Subcutaneous adipose tissue (tissue), 4 donors: ENCODE measurements around the gene PAX3. TPM values are rescaled to one million over a fixed set of nuclear protein-coding genes. Genes with fewer than 3 reads are reported as not detected.

Experiments
- total RNA-seq, 4 donors: library from RNA; depleted of rRNA; stranded (reverse); fragments of >200 nt; gene quantifications; one replicate each; pipeline ENCODE4 v1.1.0, GENCODE V29; 2016
- TF ChIP-seq, protein P1 (sequence below): fragments of 450-650 bp; IDR thresholded peaks from one replicate; pipeline ENCODE4 v1.5.1; 2016; ENCODE audit warnings: low read depth, mild to moderate bottlenecking, control low read depth, antibody characterized with exemption, moderate library complexity

The PAX3 gene
- total RNA-seq, 4 donors from 2014 or later = 0.51 TPM; not detected in 3

DNA sequence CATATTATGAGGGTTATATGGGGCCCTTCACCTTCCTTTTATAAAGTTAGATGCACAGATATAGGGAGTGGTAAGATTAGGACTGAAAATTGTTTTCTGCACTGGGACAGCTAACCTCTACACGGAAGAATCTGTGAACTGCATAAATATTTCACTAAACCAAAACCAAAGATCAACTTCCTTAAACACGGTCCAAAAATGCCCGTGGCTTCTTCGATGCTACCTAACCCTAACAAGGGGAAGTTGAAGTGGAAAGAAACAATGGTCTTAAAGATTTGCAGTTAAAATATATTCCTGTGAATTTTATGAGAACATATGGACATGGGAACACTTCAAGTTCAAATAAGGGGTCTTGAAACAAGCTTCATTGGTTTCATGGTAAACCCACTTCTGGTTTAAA is 33.3 kb upstream of the PAX3 start:
- TF ChIP-seq, protein P1, sequence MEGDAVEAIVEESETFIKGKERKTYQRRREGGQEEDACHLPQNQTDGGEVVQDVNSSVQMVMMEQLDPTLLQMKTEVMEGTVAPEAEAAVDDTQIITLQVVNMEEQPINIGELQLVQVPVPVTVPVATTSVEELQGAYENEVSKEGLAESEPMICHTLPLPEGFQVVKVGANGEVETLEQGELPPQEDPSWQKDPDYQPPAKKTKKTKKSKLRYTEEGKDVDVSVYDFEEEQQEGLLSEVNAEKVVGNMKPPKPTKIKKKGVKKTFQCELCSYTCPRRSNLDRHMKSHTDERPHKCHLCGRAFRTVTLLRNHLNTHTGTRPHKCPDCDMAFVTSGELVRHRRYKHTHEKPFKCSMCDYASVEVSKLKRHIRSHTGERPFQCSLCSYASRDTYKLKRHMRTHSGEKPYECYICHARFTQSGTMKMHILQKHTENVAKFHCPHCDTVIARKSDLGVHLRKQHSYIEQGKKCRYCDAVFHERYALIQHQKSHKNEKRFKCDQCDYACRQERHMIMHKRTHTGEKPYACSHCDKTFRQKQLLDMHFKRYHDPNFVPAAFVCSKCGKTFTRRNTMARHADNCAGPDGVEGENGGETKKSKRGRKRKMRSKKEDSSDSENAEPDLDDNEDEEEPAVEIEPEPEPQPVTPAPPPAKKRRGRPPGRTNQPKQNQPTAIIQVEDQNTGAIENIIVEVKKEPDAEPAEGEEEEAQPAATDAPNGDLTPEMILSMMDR = no peak

DNA sequence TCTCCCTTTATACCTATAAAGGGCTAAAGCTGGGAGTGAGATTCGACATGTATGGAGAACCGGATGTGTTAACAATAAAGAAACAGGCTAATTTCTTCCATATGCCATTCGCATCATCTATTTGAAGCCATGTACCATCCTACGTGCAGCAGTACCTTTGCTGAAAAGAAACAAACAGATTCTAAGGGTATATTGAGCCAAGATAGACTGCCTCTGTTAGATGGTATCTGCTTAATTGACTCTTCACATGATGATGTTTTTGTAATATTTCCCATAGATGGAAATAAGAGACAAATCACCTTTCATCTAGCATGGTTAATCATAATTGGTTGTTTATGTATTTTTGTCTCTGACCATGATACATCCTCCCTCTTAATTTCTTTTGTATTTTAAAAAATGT is 32.1 kb upstream of the PAX3 start:
- TF ChIP-seq, protein P1 = no peak

DNA sequence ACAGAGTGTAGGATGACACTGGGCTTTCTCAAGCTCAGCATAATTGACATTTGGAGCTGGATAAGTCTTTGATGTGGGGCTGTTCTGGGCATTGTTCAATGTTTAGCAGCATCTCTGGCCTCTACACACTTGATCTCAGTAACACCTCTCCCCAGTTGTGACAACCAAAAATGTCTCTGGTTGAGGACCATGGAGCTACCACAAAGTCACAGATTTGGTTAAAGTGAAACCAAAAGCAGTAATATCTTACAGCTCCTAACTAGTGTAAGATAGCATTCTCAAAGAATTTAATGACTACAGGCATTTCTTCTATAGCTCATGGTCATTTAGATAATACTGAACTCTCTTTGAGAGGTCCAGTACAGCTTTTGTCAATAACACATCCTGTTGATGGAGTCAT is 23.4 kb upstream of the PAX3 start:
- TF ChIP-seq, protein P1 = no peak

DNA sequence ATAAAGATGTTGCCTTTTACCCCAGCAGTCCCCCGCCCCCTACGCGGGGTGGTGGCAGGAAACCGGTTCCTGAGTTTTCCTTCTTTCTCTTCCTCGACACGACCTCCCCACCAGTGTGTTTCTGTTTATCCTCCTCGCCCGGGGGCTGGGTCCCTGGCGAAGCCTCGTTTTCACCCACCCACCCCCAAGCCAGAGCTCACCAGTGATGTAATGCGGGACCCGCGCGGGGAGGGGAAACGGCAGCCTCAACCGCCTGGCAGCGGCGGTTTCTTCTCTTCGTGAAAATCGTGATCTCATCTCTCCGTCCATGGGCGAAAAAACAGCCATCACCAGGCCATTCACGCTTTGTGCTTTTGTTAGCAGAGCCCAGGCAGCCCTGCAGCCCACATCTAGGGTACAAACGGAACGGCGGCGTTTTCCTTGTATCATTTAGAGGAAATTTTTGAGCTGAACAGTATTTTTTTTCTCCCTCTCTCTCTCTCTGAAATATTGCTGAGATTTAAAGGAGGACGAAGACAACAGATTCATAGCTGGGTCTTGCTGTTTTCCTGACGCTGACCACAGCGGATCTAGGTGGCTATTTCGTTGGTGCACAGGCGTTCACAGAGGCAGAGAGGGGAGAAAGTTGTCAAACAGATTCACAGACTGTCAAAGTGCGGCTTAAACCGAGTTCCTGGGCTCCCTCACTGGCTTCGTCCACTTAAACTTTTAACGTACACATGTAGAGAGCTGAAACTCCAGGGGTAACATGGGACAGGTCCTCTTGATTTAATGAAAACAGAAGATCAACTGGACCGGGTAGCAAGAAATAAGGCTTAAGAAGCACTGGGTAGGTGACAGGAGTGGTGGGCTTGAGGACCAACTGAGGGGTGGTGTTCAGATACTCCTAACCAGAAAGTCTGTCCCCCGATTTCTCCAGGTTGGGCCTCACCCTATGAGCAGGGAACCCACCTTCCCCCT is 21.9 kb upstream of the PAX3 start:
- TF ChIP-seq, protein P1 = no peak

DNA sequence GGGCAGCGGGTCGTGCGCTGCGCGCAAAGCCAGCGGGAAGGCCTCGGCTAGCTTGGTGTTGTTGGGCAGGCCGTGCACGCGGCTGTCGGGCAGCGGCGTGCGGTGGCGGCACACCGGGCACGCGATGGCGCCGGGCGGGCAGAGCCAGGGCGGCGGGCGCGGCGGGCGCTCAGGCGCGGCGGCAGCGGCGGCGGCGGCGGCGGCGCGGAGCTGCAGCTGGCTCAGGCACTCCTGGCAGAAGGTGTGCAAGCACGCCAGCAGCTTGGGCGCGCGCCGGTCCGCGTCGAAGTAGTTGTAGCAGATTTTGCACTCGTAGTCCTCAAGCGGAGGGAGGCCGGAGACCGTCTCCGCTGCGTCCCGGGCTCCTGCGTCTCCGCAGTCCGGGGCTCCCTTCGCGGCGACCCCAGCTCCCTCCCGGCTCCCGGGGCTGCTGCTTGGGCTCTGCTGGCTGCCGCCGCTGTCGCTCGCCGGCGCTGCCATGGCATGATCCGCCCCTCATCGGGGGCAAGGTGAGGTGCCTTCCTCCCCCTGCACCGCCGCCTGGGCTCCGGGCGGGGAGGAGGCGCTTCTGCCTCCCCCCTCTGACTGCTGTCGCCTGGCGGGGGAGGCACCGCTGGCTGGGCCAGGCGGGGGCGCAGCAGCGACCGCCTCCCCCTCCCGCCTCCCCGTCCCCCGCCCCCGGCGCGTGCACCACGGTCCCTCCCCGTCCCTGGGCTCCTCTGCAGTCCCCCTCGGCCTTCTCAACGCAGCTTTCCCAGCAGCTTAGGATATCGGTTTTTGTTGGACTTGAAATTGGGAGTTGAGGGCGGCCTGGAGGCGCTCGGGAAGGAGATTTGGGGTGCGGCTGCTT is 21.0 kb upstream of the PAX3 start:
- TF ChIP-seq, protein P1 = no peak

DNA sequence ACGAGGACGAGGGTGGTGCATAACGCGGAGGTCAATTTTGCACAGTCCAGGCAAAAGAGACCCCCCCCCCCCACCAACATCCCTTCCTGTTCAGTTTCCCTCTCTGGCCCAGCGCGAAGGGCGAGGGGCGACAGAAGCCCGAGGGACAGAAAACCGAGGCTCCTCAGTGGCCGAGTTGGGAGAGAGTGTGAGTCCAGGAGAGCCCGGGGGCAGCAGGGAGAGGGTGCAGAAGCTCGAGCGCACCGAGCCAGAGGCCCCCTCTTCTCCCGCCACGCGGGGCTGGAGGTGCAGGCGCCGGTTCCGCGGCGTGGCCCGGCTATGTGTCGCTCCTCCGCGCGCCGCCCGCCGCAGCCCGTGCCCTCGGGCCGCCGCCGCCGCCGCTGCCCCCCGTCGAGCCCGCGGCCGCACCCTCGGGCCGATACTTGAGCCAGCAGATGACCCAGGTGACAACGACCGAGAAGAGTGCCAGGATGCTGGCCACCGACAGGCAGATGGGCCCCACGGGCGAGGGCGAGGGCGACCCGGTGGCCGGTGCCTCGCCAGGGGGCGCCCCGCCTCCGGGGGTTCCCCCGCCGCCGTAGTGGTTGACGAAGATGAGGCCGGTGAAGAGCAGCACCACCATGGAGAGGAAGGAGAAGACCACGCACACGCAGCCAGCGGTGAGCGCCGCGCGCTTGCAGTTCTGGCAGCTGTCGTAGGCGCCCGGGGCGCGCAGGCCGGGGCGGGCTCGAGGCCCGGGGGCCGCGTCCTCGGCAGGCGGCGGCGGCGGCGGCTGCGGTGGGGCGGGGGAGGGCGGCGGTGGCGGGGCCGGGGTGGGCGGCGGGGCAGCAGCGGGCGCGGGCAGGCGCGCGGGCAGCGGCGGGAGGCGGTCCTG is 20.2 kb upstream of the PAX3 start:
- TF ChIP-seq, protein P1 = no peak
